BJ (cell line): Measurements from ENCODE around the gene TUFT1. TPM values are rescaled to one million over a fixed set of nuclear protein-coding genes. Genes with fewer than 3 reads are reported as not detected.
A peak's percentile ranks its signal among the peaks of the same experiment; 100 is the strongest.

ENCODE experiments used
- CTCF ChIA-PET: fragments of 350-600 bp; formaldehyde crosslinking; extraction: SDS; loops from one replicate; lab custom pipeline; 2021; ENCODE audit warnings: antibody characterized with exemption, inconsistent platforms; lab: Yijun Ruan, JAX
- POLR2A ChIA-PET: fragments of 300-600 bp; sonication (Branson Sonifier 250); formaldehyde crosslinking; extraction: SDS; loops from one replicate; lab custom pipeline; 2021; ENCODE audit warnings: antibody characterized with exemption; lab: Charles Lee
- DNase-seq: peaks from one replicate; pipeline ENCODE4 v3.0.0-alpha.2; 2011; ENCODE audit warnings: low read depth
- H3K27me3 ChIP-seq: 2 replicates; pipeline ENCODE4 v1.6.0; 2011; ENCODE audit warnings: low read length; ENCODE audit not compliant: control insufficient read depth, insufficient read depth
- H3K36me3 ChIP-seq: 2 replicates; pipeline ENCODE4 v1.5.1; 2011; ENCODE audit warnings: low read length; ENCODE audit not compliant: control insufficient read depth, insufficient read depth
- H3K4me3 ChIP-seq: 2 replicates; pipeline ENCODE4 v1.5.1; 2011; ENCODE audit warnings: low read depth, mild to moderate bottlenecking, control low read depth, low read length
- polyA plus RNA-seq: library from polyadenylated mRNA; depleted of rRNA; stranded (reverse); fragments of >200 nt; gene quantifications from 2 replicates; pipeline ENCODE4 v1.2.3, GENCODE V29; 2011
- TF ChIP-seq, protein P1 (sequence below): IDR thresholded peaks from 2 replicates; pipeline ENCODE4 v1.5.1; 2011; ENCODE audit warnings: low read depth, mild to moderate bottlenecking, control low read depth, inconsistent platforms, low read length, moderate library complexity; ENCODE audit not compliant: insufficient read depth

TUFT1 gene
- polyA plus RNA-seq, 1 experiment: 14.3 TPM

DNA sequence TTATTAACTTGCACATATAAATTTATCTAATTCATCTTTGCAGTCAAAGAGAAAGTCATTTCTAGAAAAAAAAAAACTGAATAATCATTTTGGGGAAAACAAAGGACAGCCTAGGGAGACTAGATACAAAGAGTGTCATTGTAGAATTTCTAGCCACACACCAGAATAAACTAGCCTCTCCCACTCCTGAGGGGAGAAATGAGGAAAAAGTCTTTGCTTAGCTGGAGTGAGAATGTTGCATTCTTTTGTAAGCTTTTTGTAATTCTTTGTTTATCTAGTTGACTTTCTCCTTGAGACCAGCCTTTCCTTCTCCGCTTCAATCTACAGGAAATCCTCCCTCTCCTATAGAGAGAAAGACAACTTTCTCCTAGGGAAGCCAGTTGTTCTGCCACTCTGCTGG lies 44.8 kb upstream of the TUFT1 start:
- TF ChIP-seq, protein P1, sequence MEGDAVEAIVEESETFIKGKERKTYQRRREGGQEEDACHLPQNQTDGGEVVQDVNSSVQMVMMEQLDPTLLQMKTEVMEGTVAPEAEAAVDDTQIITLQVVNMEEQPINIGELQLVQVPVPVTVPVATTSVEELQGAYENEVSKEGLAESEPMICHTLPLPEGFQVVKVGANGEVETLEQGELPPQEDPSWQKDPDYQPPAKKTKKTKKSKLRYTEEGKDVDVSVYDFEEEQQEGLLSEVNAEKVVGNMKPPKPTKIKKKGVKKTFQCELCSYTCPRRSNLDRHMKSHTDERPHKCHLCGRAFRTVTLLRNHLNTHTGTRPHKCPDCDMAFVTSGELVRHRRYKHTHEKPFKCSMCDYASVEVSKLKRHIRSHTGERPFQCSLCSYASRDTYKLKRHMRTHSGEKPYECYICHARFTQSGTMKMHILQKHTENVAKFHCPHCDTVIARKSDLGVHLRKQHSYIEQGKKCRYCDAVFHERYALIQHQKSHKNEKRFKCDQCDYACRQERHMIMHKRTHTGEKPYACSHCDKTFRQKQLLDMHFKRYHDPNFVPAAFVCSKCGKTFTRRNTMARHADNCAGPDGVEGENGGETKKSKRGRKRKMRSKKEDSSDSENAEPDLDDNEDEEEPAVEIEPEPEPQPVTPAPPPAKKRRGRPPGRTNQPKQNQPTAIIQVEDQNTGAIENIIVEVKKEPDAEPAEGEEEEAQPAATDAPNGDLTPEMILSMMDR: no peak
- DNase-seq: no peak
- Histone ChIP-seq H3K36me3 (no peaks in the 10 kb centered on the region), H3K4me3 (no peak overlapping the region), H3K27me3 (peaks cover 16% of the 10 kb centered on the region)
- ChIA-PET POLR2A (interaction anchor here (0.6 kb wide), 1 partner anchor 286 kb away, joined by 8 read pairs; no protein-coding TSS in a partner anchor), CTCF (interaction anchor here (1.0 to 1.2 kb wide), 2 partner anchors 9 to 16 kb away, joined by 3 read pairs; no protein-coding TSS in a partner anchor)

DNA sequence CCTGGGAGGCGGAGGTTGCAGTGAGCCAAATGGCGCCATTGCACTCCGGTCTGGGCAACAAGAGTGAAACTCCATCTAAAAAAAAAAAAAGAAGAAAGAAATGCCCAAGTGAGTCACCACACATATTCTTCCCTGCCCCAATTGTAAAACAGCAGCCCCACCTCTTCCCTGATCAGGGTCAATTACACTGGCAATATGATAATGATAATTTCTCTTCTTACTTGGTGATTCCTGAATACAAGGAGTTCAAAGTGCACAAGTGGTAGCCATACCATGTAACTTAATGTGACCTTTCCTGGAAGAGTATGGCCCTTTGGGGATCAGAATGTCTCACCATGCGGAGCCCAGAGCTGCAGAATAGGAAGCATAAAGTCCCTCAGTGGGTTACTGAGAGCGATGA lies 40.7 kb upstream of the TUFT1 start:
- no peak overlapping the region for H3K4me3 ChIP-seq
- ChIA-PET POLR2A (no interaction called here), CTCF (no interaction called here)
- DNase-seq: no peak
- TF ChIP-seq, protein P1: no peak
- peaks cover 11% of the 10 kb centered on the region; the same call in 1 of the 2 replicates for H3K27me3 ChIP-seq
- no peaks in the 10 kb centered on the region for H3K36me3 ChIP-seq

DNA sequence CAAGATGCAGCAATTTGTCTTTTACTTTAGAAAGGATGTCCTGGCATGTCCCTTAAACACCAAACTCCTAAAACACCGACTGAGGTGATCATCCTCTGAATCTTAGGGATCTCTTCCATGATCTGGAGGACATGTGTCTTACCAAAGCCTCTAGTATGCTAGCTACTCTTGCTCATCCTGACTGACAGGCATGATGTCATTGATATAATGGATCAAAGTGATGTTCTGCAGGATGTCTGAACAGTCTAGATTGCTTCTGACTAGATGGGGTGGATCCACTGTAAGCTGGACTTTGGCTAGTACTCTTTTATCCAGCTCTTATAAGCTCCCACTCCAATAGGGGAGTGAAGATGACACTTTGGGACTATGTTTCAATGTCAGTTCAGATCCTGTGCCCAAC lies 40.2 kb upstream of the TUFT1 start:
- POLR2A ChIA-PET: no interaction called here
- no peak for DNase-seq
- CTCF ChIA-PET: no interaction called here

DNA sequence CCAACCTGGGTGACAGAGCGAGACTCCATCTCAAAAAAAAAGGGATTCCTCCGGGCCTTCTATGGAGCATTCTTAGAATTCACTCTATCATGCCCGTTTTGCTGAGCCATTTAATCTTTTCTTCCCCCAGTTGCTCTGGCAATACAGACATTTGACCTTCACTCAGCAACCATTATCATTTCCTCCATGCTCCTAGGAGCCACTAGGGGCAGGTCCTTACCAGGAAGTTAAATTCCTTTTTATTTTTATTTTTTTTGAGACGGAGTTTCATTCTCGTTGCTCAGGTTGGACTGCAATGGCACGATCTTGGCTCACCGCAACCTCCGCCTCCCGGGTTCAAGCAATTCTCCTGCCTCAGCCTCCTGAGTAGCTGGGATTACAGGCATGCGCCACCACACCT lies 38.6 kb upstream of the TUFT1 start:
- ChIA-PET POLR2A (no interaction called here), CTCF (interaction anchor here (0.5 kb wide), 1 partner anchor 129 kb away, joined by 3 read pairs; no protein-coding TSS in a partner anchor)
- Histone ChIP-seq H3K27me3 (peaks cover 11% of the 10 kb centered on the region; the same call in 1 of the 2 replicates), H3K36me3 (no peaks in the 10 kb centered on the region), H3K4me3 (no peak overlapping the region)
- TF ChIP-seq, protein P1: peak; percentile 23; the same call in 1 of the 2 replicates
- DNase-seq: no peak

More for the DNA sequence above, 40.2 kb upstream of the TUFT1 start:
- Histone ChIP-seq H3K4me3 (no peak overlapping the region), H3K27me3 (peaks cover 11% of the 10 kb centered on the region; the same call in 1 of the 2 replicates), H3K36me3 (no peaks in the 10 kb centered on the region)
- TF ChIP-seq, protein P1: no peak

DNA sequence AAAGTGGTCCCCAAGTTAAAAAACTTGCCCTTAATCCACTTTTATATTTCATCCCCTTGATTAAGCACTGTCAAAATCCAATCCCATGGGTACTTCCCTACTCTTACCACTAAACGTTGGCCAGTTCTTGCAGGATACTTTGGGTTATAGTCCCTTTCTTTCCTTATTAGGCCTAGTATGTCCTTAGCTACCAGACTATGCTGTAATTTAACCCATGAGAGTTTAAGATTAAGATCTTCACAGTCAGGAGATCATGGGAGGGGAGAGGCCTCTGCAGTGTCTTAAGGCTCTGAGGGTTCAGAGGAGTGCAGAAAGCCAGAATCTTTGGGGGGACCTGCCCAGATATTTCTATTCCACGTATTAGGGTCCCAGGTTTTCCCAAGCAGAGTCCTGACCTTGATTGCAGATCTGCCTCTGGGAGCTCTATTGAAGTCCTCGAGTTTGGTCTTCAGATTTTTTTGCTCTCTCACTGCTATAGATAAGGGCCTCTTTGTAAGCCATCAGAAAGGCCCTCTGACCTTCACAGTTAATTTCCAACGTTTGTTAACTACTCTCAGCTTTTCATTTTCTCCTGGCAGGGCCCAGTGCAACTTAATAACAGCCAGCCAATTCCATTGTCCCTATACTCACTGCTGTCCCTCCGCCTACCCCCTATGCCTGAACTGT lies 37.9 kb upstream of the TUFT1 start:
- no peak for DNase-seq
- Histone ChIP-seq H3K27me3 (peaks cover 11% of the 10 kb centered on the region; the same call in 1 of the 2 replicates), H3K36me3 (no peaks in the 10 kb centered on the region), H3K4me3 (no peak overlapping the region)
- CTCF ChIA-PET: interaction anchor here (0.5 to 1.4 kb wide), 4 partner anchors 12 to 265 kb away, joined by 3 to 4 read pairs (median 3); no protein-coding TSS in a partner anchor
- TF ChIP-seq, protein P1: no peak
- POLR2A ChIA-PET: no interaction called here
